Motor neuron (in vitro differentiated cells): ENCODE measurements around the gene STK38. TPM values are rescaled to one million over a fixed set of nuclear protein-coding genes. Genes with fewer than 3 reads are reported as not detected.
"Not testable (repeated sequence)": the region's sequence is repeated elsewhere in the genome, so short reads cannot be mapped to it uniquely, and the experiment has no call there.

Experiments used
- ATAC-seq, 8 experiments: fragments of 200-7000 bp; cut with Tn5 transposase; replicated peaks in 6 of 8; 2 replicates each; pipeline ENCODE4 v1.8.0; 2021; ENCODE audit warnings: mild to moderate bottlenecking in 8 of 8, moderate library complexity in 8 of 8
- H3K27ac ChIP-seq, 2 donors: fragments of 250-450 bp; sonication (Bioruptor Pico); 2 replicates each; pipeline ENCODE4 v1.9.0; 2021; ENCODE audit warnings: antibody characterized with exemption in 2 of 2, mild to moderate bottlenecking in 2 of 2, moderate library complexity in 1 of 2
- H3K4me1 ChIP-seq, 2 donors: fragments of 250-450 bp; sonication (Bioruptor Pico); replicated peaks in 1 of 2; 2 replicates each; pipeline ENCODE4 v1.6.1; 2021; ENCODE audit warnings: antibody characterized with exemption in 2 of 2, mild to moderate bottlenecking in 2 of 2, moderate library complexity in 1 of 2
- H3K4me3 ChIP-seq, 5 donors: fragments of 250-450 bp; sonication (Bioruptor Pico); 2 replicates each; pipeline ENCODE4 v1.9.0; 2021; ENCODE audit warnings: antibody characterized with exemption in 5 of 5, mild to moderate bottlenecking in 5 of 5, moderate library complexity in 4 of 5
- WGBS, 10 experiments: fragments of 450-650 bp; shearing (Covaris generic); methylation state at CpG; one replicate each; pipeline ENCODE4 v1.0.0; 2022; 5-methylcytosine and 5-hydroxymethylcytosine counted together
- in situ Hi-C, 9 experiments: fragments of 400-800 bp; cut with MboI; loops; one replicate each; pipeline ENCODE4 v1.15.0; 2021; ENCODE audit warnings: low sequenced_read_pairs in 9 of 9, low pct_unique_long_range_greater_than_20kb in 2 of 9; ENCODE audit not compliant: unreplicated experiment in 9 of 9
- total RNA-seq, 8 experiments: library from RNA; unstranded; fragments of 300-600 nt; gene quantifications; 2 replicates each; pipeline versions ENCODE4 v1.2.3 to v1.2.4, GENCODE V29; 2022

The STK38 gene
- total RNA-seq, 8 experiments from 2014 or later, result 15.1 to 42.3 (median 24.4) TPM

GRCh38 chr6:36488221-36488620, 59.1 kb downstream of the STK38 start:
- Histone ChIP-seq H3K4me3 (no peak overlapping the region), H3K4me1 (peaks cover 0 to 13% of the 10 kb centered on the region in 2 donors), H3K27ac (no peak overlapping the region)
- ATAC-seq, result no peak
- in situ Hi-C loops, result no loop called here

- no peak overlapping the region for H3K27ac ChIP-seq
- no peak overlapping the region for H3K4me3 ChIP-seq
- no peak for ATAC-seq
- in situ Hi-C loops, result no loop called here
- H3K4me1 ChIP-seq, result peaks cover 0 to 8% of the 10 kb centered on the region in 2 donors
- 80 to 100% (median 100%) methylated on average over 1 of the region's 1 CpG; no CpG with 5 or more reads in 5 of the 10 experiments for WGBS, 10 experiments
These were observed 59.6 kb downstream of the STK38 start for GRCh38 chr6:36487698-36488097.

GRCh38 chr6:36484736-36485135, 62.5 kb downstream of the STK38 start:
- WGBS, 10 experiments, result 90 to 100% (median 96%) methylated on average over 2 to 5 of the region's 5 CpGs
- H3K4me1 ChIP-seq, result no peaks in the 10 kb centered on the region
- no peak overlapping the region for H3K27ac ChIP-seq
- no peak for ATAC-seq
- in situ Hi-C loops, result no loop called here
- H3K4me3 ChIP-seq, result no peak overlapping the region

- ATAC-seq, in situ Hi-C loops, H3K4me3 ChIP-seq, H3K27ac ChIP-seq, H3K4me1 ChIP-seq: not testable (repeated sequence)
- 77 to 100% (median 96%) methylated on average over 1 to 4 of the region's 5 CpGs; no CpG with 5 or more reads in 1 of the 10 experiments for WGBS, 10 experiments
These were observed 64.0 kb downstream of the STK38 start for GRCh38 chr6:36483326-36483725.

- no peak for ATAC-seq
- no peak overlapping the region for H3K4me3 ChIP-seq
- H3K27ac ChIP-seq, result no peak overlapping the region
- 93 to 100% (median 100%) methylated on average over 1 of the region's 1 CpG; no CpG with 5 or more reads in 1 of the 10 experiments for WGBS, 10 experiments
- in situ Hi-C loops, result no loop called here
- no peaks in the 10 kb centered on the region for H3K4me1 ChIP-seq
These were observed 68.0 kb downstream of the STK38 start for GRCh38 chr6:36479256-36479655.

- WGBS, 10 experiments, result 100% methylated on average over 1 to 2 of the region's 2 CpGs; no CpG with 5 or more reads in 8 of the 10 experiments
- no peak for ATAC-seq
- H3K27ac ChIP-seq, result no peak overlapping the region
- in situ Hi-C loops, result no loop called here
- no peak overlapping the region for H3K4me3 ChIP-seq
- H3K4me1 ChIP-seq, result no peaks in the 10 kb centered on the region
These were observed 69.2 kb downstream of the STK38 start for GRCh38 chr6:36478051-36478526.

- Histone ChIP-seq H3K4me3 (no peak overlapping the region), H3K4me1 (no peaks in the 10 kb centered on the region), H3K27ac (no peak overlapping the region)
- ATAC-seq, result no peak
- in situ Hi-C loops, result no loop called here
- 72 to 100% (median 94%) methylated on average over 1 to 3 of the region's 3 CpGs for WGBS, 10 experiments
These were observed 77.3 kb downstream of the STK38 start for GRCh38 chr6:36469946-36470345.

- H3K27ac ChIP-seq, result no peak overlapping the region
- peak in 1 of 8 experiments; percentile 88 for ATAC-seq
- H3K4me1 ChIP-seq, result no peaks in the 10 kb centered on the region
- WGBS, 10 experiments, result 33 to 95% (median 74%) methylated on average over 1 to 6 of the region's 6 CpGs; no CpG with 5 or more reads in 2 of the 10 experiments
- no peak overlapping the region for H3K4me3 ChIP-seq
- in situ Hi-C loops, result no loop called here
These were observed 78.1 kb downstream of the STK38 start for GRCh38 chr6:36469148-36469661.

- Histone ChIP-seq H3K27ac (no peak overlapping the region), H3K4me3 (no peak overlapping the region), H3K4me1 (no peaks in the 10 kb centered on the region)
- no peak for ATAC-seq
- in situ Hi-C loops, result no loop called here
- WGBS, 10 experiments, result 80 to 100% (median 100%) methylated on average over 1 to 3 of the region's 3 CpGs; no CpG with 5 or more reads in 1 of the 10 experiments
These were observed 79.7 kb downstream of the STK38 start for GRCh38 chr6:36467625-36468024.

- H3K27ac ChIP-seq, result no peak overlapping the region
- peak in 2 of 8 experiments; percentile 15 to 21 for ATAC-seq
- no peak overlapping the region for H3K4me3 ChIP-seq
- in situ Hi-C loops, result no loop called here
- 100% methylated on average over 1 of the region's 1 CpG; no CpG with 5 or more reads in 8 of the 10 experiments for WGBS, 10 experiments
- no peaks in the 10 kb centered on the region for H3K4me1 ChIP-seq
These were observed 83.0 kb downstream of the STK38 start for GRCh38 chr6:36464233-36464632.

GRCh38 chr6:36463676-36464075, 83.6 kb downstream of the STK38 start:
- in situ Hi-C loops, result no loop called here
- Histone ChIP-seq H3K4me3 (no peak overlapping the region), H3K4me1 (no peaks in the 10 kb centered on the region), H3K27ac (no peak overlapping the region)
- ATAC-seq, result peak in 2 of 8 experiments; percentile 51 to 68
- WGBS, 10 experiments, result 0 to 100% (median 96%) methylated on average over 1 of the region's 1 CpG; no CpG with 5 or more reads in 2 of the 10 experiments

- H3K4me3 ChIP-seq, result no peak overlapping the region
- no peaks in the 10 kb centered on the region for H3K4me1 ChIP-seq
- H3K27ac ChIP-seq, result no peak overlapping the region
- in situ Hi-C loops, result no loop called here
- no peak for ATAC-seq
- WGBS, 10 experiments, result 56 to 100% (median 81%) methylated on average over 1 to 3 of the region's 3 CpGs
These were observed 85.6 kb downstream of the STK38 start for GRCh38 chr6:36461646-36462045.

- in situ Hi-C loops, result no loop called here
- no peak overlapping the region for H3K27ac ChIP-seq
- no peak overlapping the region for H3K4me3 ChIP-seq
- no peaks in the 10 kb centered on the region for H3K4me1 ChIP-seq
- ATAC-seq, result no peak
These were observed 86.4 kb downstream of the STK38 start for GRCh38 chr6:36460916-36461315.

GRCh38 chr6:36459501-36459900, 87.8 kb downstream of the STK38 start:
- peak in 1 of 8 experiments; percentile 61 for ATAC-seq
- H3K27ac ChIP-seq, result no peak overlapping the region
- no peaks in the 10 kb centered on the region for H3K4me1 ChIP-seq
- in situ Hi-C loops, result no loop called here
- no peak overlapping the region for H3K4me3 ChIP-seq
